Measurements from ENCODE around the gene CLSTN2.

CLSTN2 gene

DNA sequence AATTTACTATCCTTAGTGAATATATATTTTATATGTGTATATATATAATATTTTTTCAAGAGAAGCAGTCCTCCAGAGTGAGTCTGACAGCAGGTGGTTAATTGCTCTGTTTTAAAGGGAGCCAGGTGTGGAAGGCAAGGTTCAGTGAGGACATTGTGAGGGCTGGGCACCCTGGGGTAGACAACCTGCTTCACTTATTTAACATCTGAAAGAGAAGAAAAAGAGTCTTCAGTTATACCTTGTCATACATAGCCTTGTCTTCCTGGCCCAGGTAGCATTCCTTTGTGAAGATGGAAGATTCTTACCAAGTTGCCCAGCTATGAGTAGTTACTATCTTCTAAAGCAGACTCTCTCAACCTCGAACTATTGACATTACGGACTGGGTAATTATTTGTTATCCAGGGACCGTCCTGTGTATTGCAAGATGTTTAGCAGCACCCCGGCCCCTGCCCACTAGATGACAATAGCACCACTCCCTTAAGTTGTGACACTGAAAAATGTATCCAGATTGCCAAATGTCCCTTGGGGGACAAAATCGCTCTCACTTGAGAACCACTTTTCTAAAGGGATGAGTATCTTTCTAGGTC is 406.9 kb downstream of the CLSTN2 start:
- ChIA-PET POLR2A (no interaction called here), CTCF (no interaction called here)
- DNase-seq (ENCODE audit: extremely low spot score), result no peak
- TF ChIP-seq L3MBTL2 (conservative IDR thresholded peaks at IDR 0.05) (no peak), SP1 (IDR thresholded peaks at IDR 0.05) (no peak), TARDBP (IDR thresholded peaks at IDR 0.05) (no peak), ARNT (IDR thresholded peaks at IDR 0.05) (no peak), FOXA1 (IDR thresholded peaks at IDR 0.05) (no peak), FOXK2 (IDR thresholded peaks at IDR 0.05) (no peak), SUZ12 (IDR thresholded peaks at IDR 0.05) (no peak), BHLHE40 (IDR thresholded peaks at IDR 0.05; ENCODE audit: borderline replicate concordance) (no peak), NFRKB (IDR thresholded peaks at IDR 0.05) (no peak), CTBP1 (IDR thresholded peaks at IDR 0.05; ENCODE audit: borderline replicate concordance) (no peak), ZNF384 (IDR thresholded peaks at IDR 0.05) (no peak), ELF4 (IDR thresholded peaks at IDR 0.05) (no peak)
- TF ChIP-seq, protein P1, sequence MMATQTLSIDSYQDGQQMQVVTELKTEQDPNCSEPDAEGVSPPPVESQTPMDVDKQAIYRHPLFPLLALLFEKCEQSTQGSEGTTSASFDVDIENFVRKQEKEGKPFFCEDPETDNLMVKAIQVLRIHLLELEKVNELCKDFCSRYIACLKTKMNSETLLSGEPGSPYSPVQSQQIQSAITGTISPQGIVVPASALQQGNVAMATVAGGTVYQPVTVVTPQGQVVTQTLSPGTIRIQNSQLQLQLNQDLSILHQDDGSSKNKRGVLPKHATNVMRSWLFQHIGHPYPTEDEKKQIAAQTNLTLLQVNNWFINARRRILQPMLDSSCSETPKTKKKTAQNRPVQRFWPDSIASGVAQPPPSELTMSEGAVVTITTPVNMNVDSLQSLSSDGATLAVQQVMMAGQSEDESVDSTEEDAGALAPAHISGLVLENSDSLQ (IDR thresholded peaks at IDR 0.05), result no peak

DNA sequence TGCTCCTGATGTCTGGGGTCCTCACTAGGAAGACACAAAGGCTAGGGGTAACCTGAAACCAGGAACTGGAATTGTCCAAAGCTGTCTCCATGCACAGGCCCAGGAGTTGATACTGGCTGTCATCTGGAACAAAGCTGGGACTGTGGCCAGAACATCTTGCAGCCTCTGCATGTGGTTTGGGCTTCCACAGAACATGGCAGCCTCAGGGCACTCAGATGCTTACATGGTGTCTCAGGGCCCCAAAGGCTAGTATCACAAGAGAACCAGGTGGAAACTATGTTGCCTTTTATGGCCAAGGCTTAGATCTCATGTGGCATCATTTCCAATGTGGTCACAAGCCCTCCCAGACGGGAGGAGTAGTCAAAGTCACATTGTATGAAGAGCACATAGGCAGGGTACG is 407.7 kb downstream of the CLSTN2 start:
- no peak for TF ChIP-seq TARDBP (IDR thresholded peaks at IDR 0.05)
- no peak for TF ChIP-seq ZNF384 (IDR thresholded peaks at IDR 0.05)
- TF ChIP-seq NFRKB (IDR thresholded peaks at IDR 0.05), result no peak
- TF ChIP-seq HDGF (IDR thresholded peaks at IDR 0.05; ENCODE audit: borderline replicate concordance), result no peak
- no peak for TF ChIP-seq BHLHE40 (IDR thresholded peaks at IDR 0.05; ENCODE audit: borderline replicate concordance)
- TF ChIP-seq L3MBTL2 (conservative IDR thresholded peaks at IDR 0.05), result no peak
- no peak for TF ChIP-seq ELF4 (IDR thresholded peaks at IDR 0.05)
- TF ChIP-seq CTBP1 (IDR thresholded peaks at IDR 0.05; ENCODE audit: borderline replicate concordance), result no peak
- TF ChIP-seq FOXM1 (IDR thresholded peaks at IDR 0.05; ENCODE audit: borderline replicate concordance), result no peak
- no peak for TF ChIP-seq FOXK2 (IDR thresholded peaks at IDR 0.05)
- TF ChIP-seq SP1 (IDR thresholded peaks at IDR 0.05), result no peak
- DNase-seq (ENCODE audit: extremely low spot score), result no peak
- ChIA-PET POLR2A (no interaction called here), CTCF (no interaction called here)

DNA sequence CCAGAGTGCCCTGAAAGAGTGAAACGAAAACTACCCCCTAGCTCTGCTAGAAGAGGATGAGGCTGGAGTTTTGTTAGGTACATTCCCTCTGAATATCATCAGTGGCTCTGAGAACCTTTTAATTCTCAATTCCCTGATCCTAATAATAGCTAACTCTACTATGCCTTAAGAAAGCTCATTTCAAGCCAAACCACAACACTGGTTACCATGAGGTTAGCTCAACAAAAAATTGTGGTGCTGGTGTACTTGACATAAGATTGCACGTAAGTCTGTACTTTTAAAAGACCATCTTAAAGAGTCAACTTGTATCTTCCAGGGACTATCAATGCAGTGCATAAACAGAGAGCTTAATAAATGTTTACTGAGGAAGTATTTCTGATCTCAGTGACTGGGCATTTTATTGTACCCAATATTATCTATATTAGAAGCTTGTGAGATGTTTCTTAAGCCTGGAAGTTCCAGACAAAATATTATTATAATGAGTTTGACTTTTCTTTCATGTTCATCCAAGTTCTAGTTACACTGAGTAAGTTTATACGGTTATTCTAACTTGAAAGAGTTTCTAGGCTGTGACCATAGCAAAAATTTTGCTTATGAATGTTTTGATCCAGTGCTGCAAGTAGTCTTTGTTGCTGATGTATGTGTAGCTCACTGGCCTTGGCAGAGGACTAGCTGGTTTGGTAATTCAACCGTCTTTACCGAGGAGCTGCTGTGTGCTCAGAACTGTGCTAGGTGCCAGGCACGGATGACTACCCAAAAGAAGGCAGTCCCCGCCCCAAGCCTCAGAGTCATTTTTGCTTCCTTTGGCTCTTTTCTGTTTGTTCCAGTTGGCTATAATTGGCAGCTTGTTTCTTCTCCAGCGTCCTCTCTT is 408.5 kb downstream of the CLSTN2 start:
- TF ChIP-seq TARDBP (IDR thresholded peaks at IDR 0.05) (no peak), ARNT (IDR thresholded peaks at IDR 0.05) (no peak)
- POLR2A ChIA-PET, result no interaction called here
- CTCF ChIA-PET, result no interaction called here

DNA sequence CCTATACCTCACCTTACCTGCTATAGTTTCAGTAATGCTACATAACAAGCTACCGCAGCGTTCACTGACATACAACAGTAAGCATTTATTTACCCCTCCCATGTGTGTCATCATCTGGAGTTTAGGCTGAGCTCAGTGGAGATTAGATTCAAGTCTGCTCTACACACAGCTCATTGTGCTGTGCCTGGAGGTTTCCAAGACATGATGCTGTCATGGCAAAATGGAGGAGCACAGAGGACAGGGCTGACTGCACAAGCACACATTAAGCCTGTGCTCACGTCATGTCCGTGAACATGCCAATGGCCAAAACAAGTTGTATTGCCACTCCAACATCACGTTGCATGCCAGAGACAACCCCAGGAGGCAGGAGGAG is 409.1 kb downstream of the CLSTN2 start:
- POLR2A ChIA-PET, result no interaction called here
- TF ChIP-seq ARNT (IDR thresholded peaks at IDR 0.05) (no peak), SP1 (IDR thresholded peaks at IDR 0.05) (no peak), BHLHE40 (IDR thresholded peaks at IDR 0.05; ENCODE audit: borderline replicate concordance) (no peak), L3MBTL2 (conservative IDR thresholded peaks at IDR 0.05) (no peak), ZNF384 (IDR thresholded peaks at IDR 0.05) (no peak), FOXK2 (IDR thresholded peaks at IDR 0.05) (no peak), CTBP1 (IDR thresholded peaks at IDR 0.05; ENCODE audit: borderline replicate concordance) (no peak), LEF1 (IDR thresholded peaks at IDR 0.05; ENCODE audit: borderline replicate concordance) (no peak), TARDBP (IDR thresholded peaks at IDR 0.05) (no peak), SUZ12 (IDR thresholded peaks at IDR 0.05) (no peak), HDGF (IDR thresholded peaks at IDR 0.05; ENCODE audit: borderline replicate concordance) (no peak), NFRKB (IDR thresholded peaks at IDR 0.05) (no peak), FOXM1 (IDR thresholded peaks at IDR 0.05; ENCODE audit: borderline replicate concordance) (no peak), ELF4 (IDR thresholded peaks at IDR 0.05) (no peak), FOXA1 (IDR thresholded peaks at IDR 0.05) (no peak)
- TF ChIP-seq, protein P1 (IDR thresholded peaks at IDR 0.05), result no peak
- DNase-seq (ENCODE audit: extremely low spot score), result no peak
- CTCF ChIA-PET, result no interaction called here

More for the DNA sequence above, 408.5 kb downstream of the CLSTN2 start:
- DNase-seq (ENCODE audit: extremely low spot score), result no peak

DNA sequence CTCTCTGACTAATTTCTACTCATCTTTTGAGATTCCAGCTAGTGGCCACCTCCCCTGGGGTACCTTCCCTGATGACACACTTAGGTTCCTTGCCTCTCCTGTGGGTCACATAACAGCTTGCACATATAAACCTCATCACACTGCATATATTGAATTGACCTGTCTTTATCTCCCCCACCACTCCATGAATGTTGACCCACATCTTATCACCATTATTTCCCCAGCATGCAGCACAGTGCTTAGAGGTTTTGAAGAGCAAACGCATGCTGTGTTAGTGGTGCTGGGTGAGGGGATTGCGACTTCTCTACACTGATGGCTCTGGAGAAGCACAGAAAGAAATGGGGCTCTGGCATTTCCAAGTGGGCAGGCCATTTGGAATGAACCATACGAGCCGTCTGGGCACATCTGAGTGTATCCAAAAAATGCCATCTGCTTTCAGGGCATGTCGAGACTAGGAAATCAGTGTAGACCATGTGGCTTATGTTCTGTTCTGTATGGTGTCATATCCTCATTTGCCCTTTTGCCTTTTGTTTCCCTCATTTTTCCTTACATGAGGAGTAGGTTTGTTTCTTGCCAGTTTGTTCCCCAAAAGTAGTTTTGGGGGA is 409.7 kb downstream of the CLSTN2 start:
- CTCF ChIA-PET, result no interaction called here
- DNase-seq (ENCODE audit: extremely low spot score), result no peak
- no peak for TF ChIP-seq L3MBTL2 (conservative IDR thresholded peaks at IDR 0.05)
- no peak for TF ChIP-seq ZNF384 (IDR thresholded peaks at IDR 0.05)
- no peak for TF ChIP-seq CTBP1 (IDR thresholded peaks at IDR 0.05; ENCODE audit: borderline replicate concordance)
- TF ChIP-seq HDGF (IDR thresholded peaks at IDR 0.05; ENCODE audit: borderline replicate concordance), result no peak
- TF ChIP-seq FOXM1 (IDR thresholded peaks at IDR 0.05; ENCODE audit: borderline replicate concordance), result no peak
- TF ChIP-seq SP1 (IDR thresholded peaks at IDR 0.05), result no peak
- TF ChIP-seq BHLHE40 (IDR thresholded peaks at IDR 0.05; ENCODE audit: borderline replicate concordance), result no peak
- no peak for TF ChIP-seq NFRKB (IDR thresholded peaks at IDR 0.05)
- no peak for TF ChIP-seq ELF4 (IDR thresholded peaks at IDR 0.05)
- TF ChIP-seq ARNT (IDR thresholded peaks at IDR 0.05), result no peak
- no peak for TF ChIP-seq FOXK2 (IDR thresholded peaks at IDR 0.05)
- no peak for TF ChIP-seq TARDBP (IDR thresholded peaks at IDR 0.05)
- TF ChIP-seq LEF1 (IDR thresholded peaks at IDR 0.05; ENCODE audit: borderline replicate concordance), result no peak
- POLR2A ChIA-PET, result no interaction called here

DNA sequence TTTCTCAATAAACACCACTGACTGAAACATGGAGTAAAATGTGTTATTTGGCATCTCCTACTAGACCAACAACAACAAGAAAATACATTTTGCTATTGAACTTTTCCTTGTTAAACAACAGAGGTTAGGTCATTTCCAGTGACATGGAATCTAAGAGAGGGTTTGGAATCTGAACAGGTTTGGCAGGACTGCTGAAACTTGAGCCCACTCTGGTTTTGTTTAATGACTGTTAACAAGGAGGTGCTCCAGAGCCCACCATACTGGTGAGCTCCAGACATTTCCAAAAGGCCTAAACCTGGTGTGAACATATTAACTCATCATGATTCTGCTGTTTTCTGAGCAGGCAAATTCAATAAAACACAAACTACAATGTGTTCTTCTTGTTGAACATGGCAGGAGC is 412.2 kb downstream of the CLSTN2 start:
- ChIA-PET CTCF (no interaction called here), POLR2A (no interaction called here)
- no peak for DNase-seq (ENCODE audit: extremely low spot score)
- TF ChIP-seq L3MBTL2 (conservative IDR thresholded peaks at IDR 0.05) (no peak), FOXM1 (IDR thresholded peaks at IDR 0.05; ENCODE audit: borderline replicate concordance) (no peak), ELF4 (IDR thresholded peaks at IDR 0.05) (no peak), LEF1 (IDR thresholded peaks at IDR 0.05; ENCODE audit: borderline replicate concordance) (no peak), CTBP1 (IDR thresholded peaks at IDR 0.05; ENCODE audit: borderline replicate concordance) (no peak), FOXK2 (IDR thresholded peaks at IDR 0.05) (no peak), HDGF (IDR thresholded peaks at IDR 0.05; ENCODE audit: borderline replicate concordance) (no peak)

Data from HEK293T (cell line).